Heart left ventricle (tissue), 16 donors: ENCODE measurements around the gene APOB. TPM values are rescaled to one million over a fixed set of nuclear protein-coding genes. Genes with fewer than 3 reads are reported as not detected.

Experiments used
- ATAC-seq, 4 donors: fragments of 200-7000 bp; cut with Tn5 transposase; one replicate each; pipeline ENCODE4 v1.9.1; 2020 to 2022; ENCODE audit warnings: moderate library complexity in 4 of 4, mild to moderate bottlenecking in 3 of 4, moderate number of reproducible peaks in 1 of 4
- DNase-seq, 5 donors: peaks; one replicate each; pipeline ENCODE4 v3.0.0-alpha.2; 2020
- H3K27ac ChIP-seq, 12 donors: fragments of 200-600 bp; sonication (generic) in 4 of 12; one replicate each; pipeline versions ENCODE4 v1.5.0 to v1.8.0; 2016 to 2022; ENCODE audit warnings: mild to moderate bottlenecking in 2 of 12
- H3K27me3 ChIP-seq, 9 donors: fragments of 200-600 bp; sonication (generic) in 2 of 9; one replicate each; pipeline versions ENCODE4 v1.5.1 to v1.8.0; 2016 to 2022; ENCODE audit warnings: mild to moderate bottlenecking in 3 of 9
- H3K36me3 ChIP-seq, 9 donors: fragments of 200-600 bp; sonication (generic) in 2 of 9; one replicate each; pipeline versions ENCODE4 v1.5.0 to v1.8.0; 2018 to 2022; ENCODE audit warnings: mild to moderate bottlenecking in 2 of 9
- H3K4me1 ChIP-seq, 12 donors: fragments of 200-600 bp; sonication (generic) in 4 of 12; one replicate each; pipeline versions ENCODE4 v1.5.0 to v1.8.0; 2016 to 2022; ENCODE audit warnings: mild to moderate bottlenecking in 3 of 12
- H3K4me3 ChIP-seq, 12 donors: fragments of 200-600 bp; sonication (generic) in 4 of 12; one replicate each; pipeline versions ENCODE4 v1.5.0 to v1.8.0; 2017 to 2022; ENCODE audit warnings: mild to moderate bottlenecking in 9 of 12, moderate library complexity in 4 of 12
- H3K9me3 ChIP-seq, 12 donors: fragments of 200-600 bp; sonication (generic) in 4 of 12; one replicate each; pipeline versions ENCODE4 v1.5.0 to v1.8.0; 2016 to 2022; ENCODE audit warnings: mild to moderate bottlenecking in 1 of 12
- CTCF ChIP-seq, 12 donors: fragments of 200-600 bp; sonication (generic) in 4 of 12; IDR thresholded peaks; one replicate each; pipeline versions ENCODE4 v1.5.0 to v1.8.0; 2018 to 2022; ENCODE audit warnings: antibody characterized with exemption in 12 of 12, mild to moderate bottlenecking in 5 of 12
- POLR2A ChIP-seq, 2 donors: fragments of 450-650 bp; IDR thresholded peaks; one replicate each; pipeline ENCODE4 v1.6.1; 2017; ENCODE audit warnings: antibody characterized with exemption in 2 of 2, mild to moderate bottlenecking in 2 of 2, moderate library complexity in 2 of 2
- WGBS, 4 donors: extraction: QIAGEN DNeasy Blood & Tissue Kit in 2 of 4; methylation state at CpG; one replicate each; pipeline versions ENCODE4 v1.1.5 to v1.1.7; 2013 to 2018; 5-methylcytosine and 5-hydroxymethylcytosine counted together
- intact Hi-C, 10 donors: fragments of 100-400 bp; cut with DNase I; formaldehyde crosslinking; loops; one replicate each; pipeline versions ENCODE4 v1.11.1 to v1.14.2; 2022
- polyA plus RNA-seq, 2 donors: library from polyadenylated mRNA; stranded (reverse); fragments of 200-250 nt; gene quantifications; one replicate each; pipeline ENCODE4 v1.2.3, GENCODE V29; 2013
- total RNA-seq, 9 donors: library from RNA; depleted of rRNA in 2 of 9; stranded (reverse); fragments of >200 nt in 2 of 9; fragmentation: NEBNext Ultra II Directional in 3 of 9; extraction: Animal tissue kit (Norgen Biotek cat#: 25700) in 3 of 9; gene quantifications; one replicate each; pipeline versions ENCODE4 v1.1.0 to v1.2.4, GENCODE V29; 2016 to 2023
- donor health status: ischemic (EF 13 %, LVEDD 7.1; RV severe dilation, severe dysfunction).
- donor health status: healthy with polysubstance abuse.
- donor health status: DM: no; HTN: yes; CAD: no.
- donor health status: DM: no; HTN: no; CAD: no.
- donor health status: ischemic (EF 25% LVEDD 6.9; RV normal size, moderate dysfunction).
- donor health status: ischemic (EF 25% LVEDD 5.7; RV mildly dilated, moderate dysfunction).
- donor health status: healthy.
- donor health status: DM: yes; HTN: yes; CAD: no.
- donor health status: ischemic (EF 35%, LVEDD 5.7; RV mildly dilated, moderate dysfunction).
- donor health status: nonischemic (EF 11% LVEDD 7.7; RV severe dilation, severe dysfunction).
- donor health status: DM: yes; HTN: yes; CAD: no.
- donor health status: PGD.
- donor health status: ischemic (EF 29% LVEDD 5.4; RV normal size, mild dysfunction).
- donor health status: nonischemic (EF 23%, LVEDD 6.1; RV moderate dilation, normal function).

APOB gene
- total and polyA plus RNA-seq, 11 donors = 0.72 to 55.6 (median 11.3) TPM

DNA sequence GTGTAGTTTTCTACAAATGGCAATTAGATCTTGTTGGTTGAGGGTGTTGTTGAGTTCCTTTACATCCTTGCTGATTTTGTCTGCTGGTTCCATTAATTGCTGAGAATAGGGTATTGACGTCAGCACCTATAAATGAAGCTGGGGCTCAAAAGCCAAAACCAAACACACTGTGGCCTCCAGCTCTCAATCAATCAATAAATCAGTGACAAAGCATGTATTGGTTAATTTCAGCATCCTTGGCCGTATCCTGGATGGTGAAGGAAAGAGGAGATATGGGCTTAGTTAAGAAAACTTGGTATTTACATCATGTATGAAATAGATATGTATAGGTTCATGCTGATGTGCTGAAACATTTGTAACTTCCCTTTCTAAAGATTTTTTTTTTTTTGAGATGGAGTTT, 13.2 kb upstream of the APOB start:
- Histone ChIP-seq H3K4me1 (no peaks in the 10 kb centered on the region), H3K36me3 (no peaks in the 10 kb centered on the region), H3K27ac (no peak overlapping the region), H3K27me3 (peaks cover 0 to 5% (median 0%) of the 10 kb centered on the region in 9 donors), H3K9me3 (no peaks in the 10 kb centered on the region), H3K4me3 (no peak overlapping the region)
- WGBS, 4 donors = 88 to 91% (median 91%) methylated on average over 2 of the region's 2 CpGs
- DNase-seq (no peak), ATAC-seq (no peak)
- intact Hi-C loops = no loop called here
- TF ChIP-seq POLR2A (IDR thresholded peaks at IDR 0.05) = no peak
- TF ChIP-seq CTCF (IDR thresholded peaks at IDR 0.05) = no peak

DNA sequence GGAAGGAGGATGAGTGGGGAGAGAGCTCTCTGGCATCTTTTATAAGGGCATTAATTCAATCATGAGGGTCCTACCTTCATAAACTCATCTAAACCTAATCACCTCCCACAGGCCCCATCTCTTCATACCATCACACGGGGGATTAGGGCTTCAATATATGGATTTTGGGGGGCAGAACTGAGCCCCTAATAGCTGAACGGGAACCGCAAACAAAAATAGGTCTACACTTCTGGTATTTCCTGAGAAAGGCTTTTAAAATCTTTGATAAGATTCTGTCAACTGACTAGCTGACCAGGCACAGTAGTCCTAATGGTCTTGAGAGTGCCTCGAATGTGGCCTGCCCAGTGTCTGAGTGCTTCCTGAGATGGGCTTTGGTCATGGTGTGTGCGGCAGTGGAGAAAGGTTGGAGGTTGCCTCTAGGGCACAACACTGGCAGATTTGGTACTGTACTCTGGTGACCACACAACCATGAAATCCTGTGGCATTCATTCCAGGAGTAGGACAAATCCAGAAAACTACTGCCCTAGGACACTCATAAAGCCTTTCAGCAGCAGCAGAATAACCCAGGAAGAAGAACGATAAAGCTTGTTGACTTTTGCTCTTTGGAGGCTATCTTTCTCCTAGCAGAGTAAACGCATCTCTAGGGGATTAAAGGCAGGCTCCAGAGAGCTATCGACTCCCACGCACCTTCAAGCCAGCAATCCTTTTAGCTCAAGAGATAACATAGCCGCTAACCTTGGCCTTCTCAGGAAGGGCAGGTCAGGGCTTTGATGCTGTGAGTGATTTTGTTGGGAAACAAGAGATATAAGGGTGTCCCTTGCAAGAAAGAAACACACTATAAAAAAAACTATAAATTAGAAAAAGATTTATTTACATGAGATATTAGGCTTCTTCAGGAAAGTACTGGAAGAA, 12.3 kb upstream of the APOB start:
- no peak for TF ChIP-seq CTCF (IDR thresholded peaks at IDR 0.05)
- no peak for TF ChIP-seq POLR2A (IDR thresholded peaks at IDR 0.05)
- no peaks in the 10 kb centered on the region for H3K9me3 ChIP-seq
- no peaks in the 10 kb centered on the region for H3K36me3 ChIP-seq
- intact Hi-C loops = no loop called here
- no peaks in the 10 kb centered on the region for H3K4me1 ChIP-seq
- WGBS, 4 donors = 43 to 49% (median 46%) methylated on average over 10 of the region's 10 CpGs
- peaks cover 0 to 5% (median 0%) of the 10 kb centered on the region in 9 donors for H3K27me3 ChIP-seq
- ATAC-seq (no peak), DNase-seq (no peak)
- H3K27ac ChIP-seq = no peak overlapping the region
- no peak overlapping the region for H3K4me3 ChIP-seq

GRCh38 chr2:21055451-21055850, 11.6 kb upstream of the APOB start:
- DNase-seq (no peak), ATAC-seq (no peak)
- H3K4me1 ChIP-seq = no peaks in the 10 kb centered on the region
- TF ChIP-seq POLR2A (IDR thresholded peaks at IDR 0.05) (no peak), CTCF (IDR thresholded peaks at IDR 0.05) (no peak)
- H3K9me3 ChIP-seq = no peaks in the 10 kb centered on the region
- H3K4me3 ChIP-seq = no peak overlapping the region
- peaks cover 0 to 5% (median 0%) of the 10 kb centered on the region in 9 donors for H3K27me3 ChIP-seq
- intact Hi-C loops = no loop called here
- no peak overlapping the region for H3K27ac ChIP-seq
- H3K36me3 ChIP-seq = no peaks in the 10 kb centered on the region
- WGBS, 4 donors = 67 to 77% (median 75%) methylated on average over 3 of the region's 3 CpGs

- Histone ChIP-seq H3K27ac (no peak overlapping the region), H3K27me3 (peaks cover 0 to 5% (median 0%) of the 10 kb centered on the region in 9 donors), H3K4me1 (no peaks in the 10 kb centered on the region), H3K9me3 (no peaks in the 10 kb centered on the region), H3K36me3 (no peaks in the 10 kb centered on the region), H3K4me3 (no peak overlapping the region)
- 91 to 94% (median 93%) methylated on average over 6 of the region's 6 CpGs for WGBS, 4 donors
- no peak for TF ChIP-seq POLR2A (IDR thresholded peaks at IDR 0.05)
- TF ChIP-seq CTCF (IDR thresholded peaks at IDR 0.05) = no peak
- intact Hi-C loops = no loop called here
- DNase-seq (no peak), ATAC-seq (no peak)
These were observed 10.1 kb upstream of the APOB start for GRCh38 chr2:21054011-21054410.
